GM20000 (cell line): ENCODE results near the gene GRB7.
A peak's percentile ranks its signal among the peaks of the same experiment; 100 is the strongest.
"Not testable (repeated sequence)": the region's sequence is repeated elsewhere in the genome, so short reads cannot be mapped to it uniquely, and the experiment has no call there.

Experiments used
- DNase-seq: peaks from one replicate; pipeline ENCODE4 v3.0.0; 2012; ENCODE audit warnings: low spot score
- TF ChIP-seq, protein P1 (sequence below): IDR thresholded peaks from 2 replicates; pipeline ENCODE4 v1.5.1; 2012; ENCODE audit warnings: mild to moderate bottlenecking, control low read depth; ENCODE audit errors: extremely low read depth, missing control alignments

The GRB7 gene

DNA sequence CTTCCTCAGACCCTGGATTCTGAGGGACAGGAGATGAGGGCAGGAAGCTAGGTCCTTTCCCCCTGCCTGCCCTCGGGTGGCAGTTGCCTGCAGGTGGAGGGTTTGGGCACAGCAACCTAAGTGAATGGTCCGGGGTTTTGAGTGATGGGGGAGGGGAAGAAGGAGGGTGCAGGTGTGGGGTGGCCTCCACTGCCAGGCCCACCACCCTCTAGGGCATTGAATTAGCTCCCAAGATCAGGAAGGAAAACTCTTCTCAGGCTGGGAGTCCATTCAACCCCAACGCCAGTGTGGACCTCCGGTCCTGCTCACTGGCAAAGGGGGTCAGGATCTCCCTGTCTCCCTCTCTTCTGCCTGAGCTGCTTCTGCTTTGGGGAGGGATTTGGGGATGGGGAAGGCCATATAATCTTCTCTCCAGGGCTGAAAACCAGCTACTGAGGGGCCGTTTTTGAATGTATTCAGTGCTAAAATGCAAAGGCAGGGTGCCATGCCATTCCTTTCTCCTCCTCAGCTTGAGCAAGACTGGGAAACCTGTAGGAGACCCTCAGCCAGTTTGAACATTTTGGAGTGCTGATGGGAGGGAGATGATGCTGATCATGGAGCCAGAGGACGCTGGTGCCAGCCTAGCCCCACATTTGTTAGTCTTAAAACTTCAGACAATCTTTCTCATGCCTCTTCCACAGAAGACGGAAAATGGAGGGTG is 18.8 kb downstream of the GRB7 start:
- TF ChIP-seq, protein P1, sequence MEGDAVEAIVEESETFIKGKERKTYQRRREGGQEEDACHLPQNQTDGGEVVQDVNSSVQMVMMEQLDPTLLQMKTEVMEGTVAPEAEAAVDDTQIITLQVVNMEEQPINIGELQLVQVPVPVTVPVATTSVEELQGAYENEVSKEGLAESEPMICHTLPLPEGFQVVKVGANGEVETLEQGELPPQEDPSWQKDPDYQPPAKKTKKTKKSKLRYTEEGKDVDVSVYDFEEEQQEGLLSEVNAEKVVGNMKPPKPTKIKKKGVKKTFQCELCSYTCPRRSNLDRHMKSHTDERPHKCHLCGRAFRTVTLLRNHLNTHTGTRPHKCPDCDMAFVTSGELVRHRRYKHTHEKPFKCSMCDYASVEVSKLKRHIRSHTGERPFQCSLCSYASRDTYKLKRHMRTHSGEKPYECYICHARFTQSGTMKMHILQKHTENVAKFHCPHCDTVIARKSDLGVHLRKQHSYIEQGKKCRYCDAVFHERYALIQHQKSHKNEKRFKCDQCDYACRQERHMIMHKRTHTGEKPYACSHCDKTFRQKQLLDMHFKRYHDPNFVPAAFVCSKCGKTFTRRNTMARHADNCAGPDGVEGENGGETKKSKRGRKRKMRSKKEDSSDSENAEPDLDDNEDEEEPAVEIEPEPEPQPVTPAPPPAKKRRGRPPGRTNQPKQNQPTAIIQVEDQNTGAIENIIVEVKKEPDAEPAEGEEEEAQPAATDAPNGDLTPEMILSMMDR = no peak
- DNase-seq = no peak

DNA sequence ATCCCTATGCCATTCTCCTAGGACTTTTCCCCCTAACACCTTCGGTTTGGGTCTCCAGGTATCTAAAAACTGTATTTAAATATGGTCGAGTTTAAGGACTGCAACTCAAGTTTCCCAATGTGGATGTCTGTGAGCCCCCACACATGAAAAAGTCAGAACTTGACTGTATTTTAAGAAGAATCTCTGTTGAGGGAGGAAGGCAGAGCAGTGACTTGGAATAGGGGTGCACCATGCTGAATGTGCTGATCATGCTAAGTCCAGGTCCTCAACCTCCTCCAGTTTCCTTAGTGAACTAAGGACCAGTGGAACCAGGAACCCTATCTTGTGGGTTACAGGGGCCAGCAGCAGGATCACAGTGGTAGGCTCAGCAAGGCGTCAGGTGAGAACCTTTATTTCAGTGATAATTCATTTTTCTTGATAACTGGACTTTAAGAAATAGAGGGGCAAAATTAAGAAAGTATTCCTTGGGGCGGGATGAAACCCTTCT is 19.5 kb downstream of the GRB7 start:
- TF ChIP-seq, protein P1 = no peak
- DNase-seq = no peak

DNA sequence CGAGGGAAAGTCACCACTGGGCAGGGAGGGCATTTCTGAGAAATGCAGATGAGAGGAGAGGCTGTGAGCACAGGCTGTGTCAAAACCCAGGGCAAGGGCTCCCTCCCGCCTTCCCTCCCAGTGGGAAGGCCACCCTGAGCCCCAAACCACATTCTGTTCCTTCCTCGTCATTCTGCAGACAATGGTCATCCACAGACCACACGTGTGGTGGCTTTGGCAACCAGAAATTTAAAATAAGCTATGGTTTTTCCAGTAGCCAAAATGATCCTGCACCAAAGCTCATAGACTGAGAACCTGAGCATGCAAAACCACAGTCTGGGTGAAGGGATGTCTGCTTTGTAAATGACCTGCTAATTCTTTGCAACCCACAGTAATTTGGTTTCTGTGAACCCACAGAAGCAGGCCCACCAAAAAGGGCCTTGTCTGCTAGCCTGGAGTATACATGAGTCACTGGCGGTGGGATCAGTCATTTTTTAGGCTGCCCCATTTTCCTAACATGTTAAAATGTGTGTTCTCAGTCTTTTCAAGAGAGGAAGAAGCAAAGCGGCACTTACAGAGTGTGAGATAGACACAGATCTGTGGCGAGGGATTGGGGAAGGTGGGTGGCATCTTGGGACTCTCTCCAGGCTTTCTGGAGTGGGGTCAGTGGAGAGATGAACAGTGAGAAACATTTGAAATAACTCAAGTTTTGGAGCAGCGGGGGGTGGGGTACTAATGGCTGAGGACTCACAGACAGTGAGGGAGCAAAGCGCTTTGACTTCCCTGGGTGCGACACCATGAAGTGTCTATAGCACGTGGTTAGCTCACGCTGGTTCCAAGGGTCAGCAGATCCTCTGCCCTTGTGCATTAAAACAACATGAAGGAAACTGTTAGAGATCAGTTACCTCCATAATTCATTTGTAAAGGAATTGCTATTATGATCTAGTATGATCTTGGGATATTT is 20.5 kb downstream of the GRB7 start:
- DNase-seq = peak; percentile 50
- TF ChIP-seq, protein P1 = no peak

DNA sequence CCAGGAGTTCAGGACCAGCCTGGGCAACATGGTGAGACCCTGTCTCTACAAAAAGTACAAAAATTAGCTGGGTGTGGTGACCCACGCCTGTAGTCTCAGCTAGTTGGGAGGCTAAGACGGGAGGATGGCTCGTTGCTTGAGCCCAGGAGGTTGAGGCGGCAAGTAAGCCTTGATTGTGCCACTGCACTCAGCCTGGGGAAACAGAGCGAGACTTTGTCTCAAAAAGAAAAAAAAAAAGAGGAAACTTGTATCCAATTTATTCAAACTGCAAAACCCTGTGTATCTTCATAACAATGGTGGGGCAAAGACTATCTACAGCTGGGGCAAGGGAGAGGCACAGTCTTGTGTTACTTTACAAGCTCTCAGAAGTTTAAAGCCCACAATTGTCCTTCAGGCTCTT is 21.5 kb downstream of the GRB7 start:
- TF ChIP-seq, protein P1 = no peak

DNA sequence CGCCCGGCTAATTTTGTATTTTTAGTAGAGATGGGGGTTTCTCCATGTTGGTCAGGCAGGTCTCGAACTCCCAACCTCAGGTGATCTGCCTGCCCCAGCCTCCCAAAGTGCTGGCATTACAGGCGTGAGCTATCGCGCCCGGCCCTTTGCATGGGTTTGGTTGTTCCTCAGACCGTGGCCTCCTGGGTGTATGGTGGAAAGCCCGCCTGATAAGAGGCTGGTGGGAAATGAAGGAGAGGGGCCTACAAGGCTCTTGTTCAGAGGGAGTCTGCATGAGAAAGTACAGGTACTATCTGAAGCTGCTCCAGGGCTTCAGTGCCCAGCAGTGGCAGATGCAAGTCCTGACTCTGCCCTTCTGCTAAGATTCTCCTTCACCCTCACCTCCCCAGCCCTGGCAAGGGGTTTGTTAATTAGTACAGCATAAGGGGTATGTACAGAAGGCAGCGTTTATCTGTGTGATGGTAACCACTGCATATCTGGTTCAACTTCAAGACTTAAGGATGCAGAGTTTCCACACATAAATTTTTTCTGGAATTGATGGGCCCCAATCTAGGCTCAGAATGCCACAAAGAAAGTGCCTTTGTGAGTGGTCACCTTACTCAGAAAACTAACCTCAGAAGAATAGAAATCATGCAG is 24.2 kb downstream of the GRB7 start:
- TF ChIP-seq, protein P1 = no peak
- DNase-seq = no peak

More for the DNA sequence above, 21.5 kb downstream of the GRB7 start:
- DNase-seq = no peak

DNA sequence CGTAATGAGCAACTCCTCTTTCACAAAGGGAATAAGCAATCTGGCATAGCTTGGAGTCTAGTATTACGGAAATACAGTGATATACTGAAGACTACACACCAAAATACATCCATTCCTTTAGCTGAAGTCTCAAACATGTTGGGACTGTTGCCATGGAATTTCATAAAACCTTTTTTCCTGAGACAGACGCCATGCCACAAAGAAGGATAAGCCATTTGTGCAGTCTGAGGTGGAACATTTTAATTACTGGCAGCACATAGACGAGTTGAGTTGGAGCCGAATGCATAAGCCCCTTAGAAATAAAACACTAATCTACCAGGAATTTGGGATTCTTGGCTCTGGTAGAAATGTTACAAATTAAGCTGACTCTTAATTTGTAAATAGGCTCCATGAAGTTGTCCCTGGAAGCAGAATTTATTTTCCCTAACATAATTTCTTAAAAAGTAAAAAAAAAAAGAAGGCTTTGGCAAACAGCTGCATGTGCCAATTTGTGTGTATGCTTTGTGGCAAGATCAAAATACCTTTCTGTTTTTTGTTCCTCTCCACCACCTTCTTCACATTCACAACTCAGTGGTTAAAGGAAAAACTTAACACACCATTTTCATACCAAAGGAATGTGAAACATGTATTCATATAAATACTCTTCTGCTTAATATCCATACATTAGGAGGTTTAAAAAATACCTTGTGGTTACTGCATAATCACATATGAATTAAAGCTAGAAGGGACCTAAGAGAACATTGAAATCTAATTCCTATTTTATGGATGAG is 25.5 kb downstream of the GRB7 start:
- DNase-seq = no peak

DNA sequence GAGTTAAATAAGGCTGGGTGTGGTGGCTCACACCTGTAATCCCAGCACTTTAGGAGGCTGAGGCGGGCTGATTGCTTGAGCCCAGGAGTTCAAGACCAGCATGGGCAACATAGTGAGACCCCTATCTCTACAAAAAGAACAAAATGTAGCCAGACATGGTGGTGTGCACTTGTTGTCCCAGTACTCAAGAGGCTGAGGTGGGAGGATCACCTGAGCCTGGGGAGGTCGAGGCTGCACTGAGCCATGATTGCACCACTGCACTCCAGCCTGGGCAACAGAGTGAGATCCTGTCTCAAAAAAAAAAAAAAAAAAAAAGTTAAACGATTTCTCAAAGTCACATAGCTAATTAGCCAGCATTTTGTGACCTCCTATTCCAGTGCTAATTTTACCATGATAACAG is 26.4 kb downstream of the GRB7 start:
- not testable (repeated sequence) for DNase-seq

More for the DNA sequence above, 25.5 kb downstream of the GRB7 start:
- TF ChIP-seq, protein P1 = no peak
